ENCODE data around the gene SGO2.
A peak's percentile ranks its signal among the peaks of the same experiment; 100 is the strongest.

SGO2 gene

GRCh38 chr2:200525882-200526651 lies at the start of gene SGO2:
Gene SGO2, plus strand, starts transcription at chr2:200526207. Its CDS starts 6,769 bp downstream, at chr2:200532976.
- peak; percentile 91 for DNase-seq

DNA sequence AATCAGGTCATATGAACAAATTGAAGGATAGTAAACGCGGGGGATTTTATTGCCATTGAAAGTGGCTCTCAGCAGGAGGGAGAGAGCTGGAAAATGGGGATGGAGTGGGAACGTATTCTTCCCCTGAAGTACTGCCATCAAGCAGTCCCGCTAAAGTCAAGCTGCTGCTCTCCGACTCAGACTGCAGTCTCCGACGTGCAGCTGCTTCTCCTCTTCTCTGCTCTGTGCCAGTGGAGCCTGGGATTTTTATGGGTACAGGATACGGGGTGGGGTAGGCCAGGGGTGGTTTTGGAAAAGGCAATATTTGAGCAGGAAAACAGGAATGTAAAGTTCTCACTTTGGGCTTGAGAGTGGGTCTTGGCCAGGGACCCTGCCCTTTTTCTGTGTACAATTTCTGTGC lies 49.2 kb upstream of the SGO2 start:
- DNase-seq = no peak

DNA sequence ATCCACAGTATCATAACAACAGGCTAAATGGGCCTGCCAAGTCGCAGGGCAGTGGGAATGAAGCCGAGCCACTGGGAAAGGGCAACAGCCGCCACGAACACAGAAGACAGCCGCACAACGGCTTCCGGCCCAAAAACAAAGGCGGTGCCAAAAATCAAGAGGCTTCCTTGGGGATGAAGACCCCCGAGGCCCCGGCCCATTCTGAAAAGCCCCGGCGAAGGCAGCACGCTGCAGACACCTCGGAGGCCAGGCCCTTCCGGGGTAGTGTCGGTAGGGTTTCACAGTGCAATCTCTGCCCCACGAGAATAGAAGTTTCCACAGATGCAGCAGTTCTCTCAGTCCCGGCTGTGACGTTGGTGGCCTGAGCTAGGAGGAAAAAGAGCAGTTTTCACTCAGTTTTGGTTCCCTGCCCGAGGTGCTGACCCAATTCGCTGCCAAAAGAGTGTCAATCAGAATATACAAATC lies 48.3 kb upstream of the SGO2 start:
- DNase-seq = no peak

DNA sequence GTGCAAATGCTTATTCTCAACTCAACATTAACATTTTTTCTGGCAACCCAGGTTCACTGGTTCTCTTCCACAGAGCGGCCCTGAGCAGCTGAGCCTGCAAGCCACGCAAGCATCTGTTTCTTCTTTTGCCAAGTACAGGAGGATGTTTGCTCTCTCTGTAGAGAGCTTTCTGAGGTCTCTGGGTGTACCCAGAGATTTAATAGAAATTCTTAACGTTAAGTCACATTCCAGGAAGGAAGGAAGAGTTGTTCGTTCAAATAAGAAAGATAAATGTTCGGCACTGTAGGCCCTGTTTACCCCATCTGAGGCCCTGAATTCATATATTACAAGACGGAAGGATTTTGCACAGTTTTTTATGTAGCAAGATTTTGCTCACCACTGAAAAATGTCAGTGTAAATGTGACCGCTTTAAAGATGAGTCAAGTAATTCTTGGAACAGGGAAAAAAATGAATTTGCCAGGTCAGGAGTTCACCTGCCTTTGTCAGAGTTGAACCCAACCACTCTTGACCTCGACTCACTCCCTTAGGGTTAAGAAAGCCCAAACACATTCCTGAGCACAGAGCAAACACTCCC lies 46.2 kb upstream of the SGO2 start:
- DNase-seq = no peak

DNA sequence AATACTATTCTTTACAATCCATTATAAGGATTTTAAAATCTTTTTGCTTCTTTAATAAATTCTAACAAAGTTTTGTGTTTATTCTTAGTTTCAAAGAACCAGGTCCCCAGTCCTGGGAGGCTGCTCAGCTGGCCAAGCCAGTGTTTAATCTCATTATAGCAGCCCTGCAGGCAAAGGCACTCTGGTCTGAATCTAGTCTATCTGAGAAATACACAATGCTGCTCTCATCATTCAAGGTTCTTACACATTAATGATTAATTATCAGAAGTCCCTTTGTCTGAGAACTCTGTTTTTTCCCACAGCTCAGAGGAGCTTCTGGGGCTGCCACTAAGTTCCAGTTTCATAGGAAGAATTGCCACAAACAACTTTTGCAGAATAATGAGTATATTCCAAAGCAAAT lies 43.8 kb upstream of the SGO2 start:
- no peak for DNase-seq

DNA sequence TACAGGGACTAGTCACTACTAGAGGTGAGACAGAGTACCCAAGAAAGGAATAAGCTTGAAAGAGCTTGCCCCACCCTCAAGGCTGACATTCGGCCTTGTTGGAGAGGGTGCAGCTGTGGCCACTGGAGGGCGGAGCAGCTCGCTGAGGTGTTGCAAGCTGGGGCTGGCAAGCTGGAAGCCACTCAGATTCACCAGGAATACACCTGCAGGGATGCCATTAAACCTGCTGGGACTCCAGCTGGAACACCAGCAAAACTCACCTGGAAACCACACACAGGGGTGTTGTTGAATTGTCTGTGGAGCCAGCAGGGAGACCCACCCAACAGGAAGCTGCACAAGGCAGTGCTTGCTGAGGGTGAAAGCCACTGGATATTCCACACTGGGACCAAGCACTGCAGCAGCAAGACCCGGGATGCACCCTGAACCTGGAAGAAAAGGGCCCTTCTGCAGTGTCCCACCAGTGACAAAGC lies 42.2 kb upstream of the SGO2 start:
- peak; percentile 53 for DNase-seq

DNA sequence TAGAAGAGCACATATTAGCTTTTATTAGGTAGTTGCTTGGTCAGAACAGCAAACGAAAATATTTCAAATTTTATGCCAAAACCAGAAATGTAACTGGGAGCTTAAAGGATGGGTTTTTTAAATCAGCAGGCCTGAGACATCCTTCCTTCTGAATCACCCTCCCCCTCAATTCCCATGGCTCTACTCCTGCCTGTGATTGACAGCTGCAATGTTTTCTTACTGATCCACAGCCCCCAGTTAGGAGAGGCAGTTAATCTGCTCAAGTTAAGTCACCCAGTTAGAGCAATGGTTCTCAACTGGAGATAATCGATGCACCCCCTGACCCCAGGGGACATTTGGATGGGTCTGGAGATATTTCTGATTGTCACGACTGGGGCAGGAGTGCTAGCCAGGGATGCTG lies 41.1 kb upstream of the SGO2 start:
- no peak for DNase-seq

DNA sequence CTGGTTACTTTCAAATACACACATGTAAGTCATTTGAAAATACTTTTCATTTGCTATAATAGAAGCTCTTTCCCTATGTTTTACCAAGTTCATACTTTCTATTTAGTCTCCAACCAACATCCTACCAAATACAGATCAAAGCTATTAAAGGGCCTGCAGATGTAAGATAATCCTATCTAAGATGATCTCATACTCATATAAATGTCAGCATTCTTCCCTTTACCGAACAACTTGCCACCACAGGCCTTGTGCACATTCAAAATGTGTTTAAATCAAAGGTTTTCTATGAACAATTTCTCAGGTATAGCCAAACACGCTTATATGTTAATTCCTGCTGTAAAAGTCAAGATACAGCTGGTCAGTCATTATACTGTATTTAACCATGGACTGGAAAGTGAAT lies 39.5 kb upstream of the SGO2 start:
- DNase-seq = no peak

GRCh38 chr2:200488169-200488568 lies 37.8 kb upstream of the SGO2 start:
- DNase-seq = no peak

DNA sequence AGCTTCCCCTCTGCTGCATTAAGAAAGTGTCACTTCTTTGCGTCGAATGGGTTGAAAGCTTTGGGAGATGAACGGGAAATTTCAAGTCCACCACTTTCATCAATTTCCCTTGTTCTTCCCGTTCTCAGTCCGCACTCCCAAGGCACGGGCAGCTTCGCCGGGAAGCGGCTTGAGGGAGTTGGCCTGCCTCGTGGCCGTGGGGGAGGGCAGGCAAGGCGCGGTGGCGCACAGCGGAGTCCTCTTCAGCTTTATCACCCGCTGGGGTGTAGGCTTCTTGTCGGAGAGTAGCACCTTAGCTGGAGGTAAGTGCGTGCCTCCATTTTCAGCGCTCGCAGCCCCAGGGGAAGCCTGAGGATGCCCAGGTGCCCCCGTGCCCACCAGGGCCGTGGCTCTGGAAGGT lies 36.0 kb upstream of the SGO2 start:
- no peak for DNase-seq

GRCh38 chr2:200492656-200493055 lies 33.4 kb upstream of the SGO2 start:
- DNase-seq = no peak

DNA sequence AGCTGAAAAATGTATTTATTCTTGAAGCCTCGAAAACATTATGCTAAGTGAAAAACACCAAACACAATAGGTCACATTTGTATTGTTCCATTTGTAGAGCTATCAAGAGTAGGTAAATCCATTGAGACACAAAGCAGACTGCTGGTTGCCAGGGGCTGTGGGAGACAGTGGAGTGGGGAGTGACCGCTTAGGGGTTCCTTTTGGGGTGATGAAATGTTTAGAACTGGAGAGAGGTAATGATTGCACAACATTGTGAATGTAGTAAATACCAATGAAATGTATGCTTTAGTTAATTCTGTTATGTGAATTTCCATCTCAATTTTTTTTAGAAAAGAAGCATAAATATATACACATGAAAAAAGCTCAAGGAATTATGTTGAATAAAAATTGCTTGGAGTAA lies 32.0 kb upstream of the SGO2 start:
- no peak for DNase-seq

DNA sequence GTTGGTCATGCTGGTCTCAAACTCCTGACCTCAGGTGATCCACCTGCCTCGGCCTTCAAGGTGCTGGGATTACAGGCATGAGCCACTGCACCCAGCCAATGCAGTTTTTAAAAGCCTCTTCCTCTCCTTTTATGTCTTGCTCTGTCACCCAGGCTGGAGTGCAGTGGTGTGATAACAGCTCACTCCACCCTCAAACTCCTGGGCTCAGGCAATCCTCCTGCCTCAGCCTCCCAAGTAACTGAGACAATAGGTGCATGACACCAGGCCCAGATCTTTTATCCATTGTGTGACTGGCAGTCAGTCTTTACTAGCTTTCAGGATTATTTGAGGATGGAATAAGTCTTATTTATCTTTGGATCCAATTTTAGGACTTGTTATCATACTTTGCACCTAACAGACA lies 29.3 kb upstream of the SGO2 start:
- no peak for DNase-seq

DNA sequence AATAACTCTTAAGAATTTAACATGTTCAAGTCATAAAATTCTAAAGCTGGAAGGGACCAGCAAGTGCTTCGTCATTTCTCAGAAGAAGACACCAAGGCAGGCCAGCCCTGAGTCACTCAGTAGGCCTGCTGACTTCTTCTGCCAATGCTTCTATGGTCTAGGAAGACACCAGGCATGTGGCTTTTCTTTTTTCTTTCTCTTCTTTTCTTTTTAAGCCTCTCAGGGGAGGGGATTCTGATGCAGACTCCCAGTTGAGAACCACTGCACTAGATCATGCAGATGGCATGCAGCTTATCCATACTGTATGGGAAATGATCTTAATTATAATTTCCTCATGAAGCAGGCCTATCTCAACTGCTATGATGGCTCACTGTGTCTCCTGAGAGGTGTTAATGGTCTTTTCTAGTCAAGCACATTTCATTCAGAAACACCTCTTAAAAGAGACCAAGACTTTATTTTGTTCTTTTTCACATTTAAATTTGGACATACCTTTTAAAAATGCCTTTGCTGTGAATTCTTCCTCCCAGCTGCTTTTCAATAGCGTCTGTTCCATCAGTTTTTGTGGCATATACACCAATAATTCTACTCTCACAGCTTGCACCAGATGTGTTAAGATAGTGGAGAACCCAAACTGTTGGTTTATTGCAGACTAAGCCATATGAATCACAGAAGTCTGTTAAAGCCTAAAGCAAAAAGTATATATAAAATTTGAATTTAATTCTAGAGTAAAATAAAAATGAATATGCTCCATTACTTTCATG lies 27.4 kb upstream of the SGO2 start:
- no peak for DNase-seq

DNA sequence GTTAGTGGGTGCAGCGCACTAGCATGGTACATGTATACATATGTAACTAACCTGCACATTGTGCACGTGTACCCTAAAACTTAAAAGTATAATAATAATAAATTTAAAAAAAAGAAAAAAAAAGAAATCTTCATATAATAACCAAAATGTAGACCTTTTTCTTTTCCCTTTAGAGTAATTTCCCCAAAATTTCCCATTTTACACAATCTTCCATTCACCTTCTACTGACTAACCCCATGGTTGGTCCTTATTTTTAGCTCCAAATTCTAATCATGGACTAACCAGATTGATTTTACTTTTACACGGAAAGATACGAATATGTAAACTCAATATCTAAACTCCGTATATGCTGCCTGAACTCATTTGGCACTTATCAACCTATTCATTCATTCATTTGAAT lies 23.8 kb upstream of the SGO2 start:
- DNase-seq = no peak

DNA sequence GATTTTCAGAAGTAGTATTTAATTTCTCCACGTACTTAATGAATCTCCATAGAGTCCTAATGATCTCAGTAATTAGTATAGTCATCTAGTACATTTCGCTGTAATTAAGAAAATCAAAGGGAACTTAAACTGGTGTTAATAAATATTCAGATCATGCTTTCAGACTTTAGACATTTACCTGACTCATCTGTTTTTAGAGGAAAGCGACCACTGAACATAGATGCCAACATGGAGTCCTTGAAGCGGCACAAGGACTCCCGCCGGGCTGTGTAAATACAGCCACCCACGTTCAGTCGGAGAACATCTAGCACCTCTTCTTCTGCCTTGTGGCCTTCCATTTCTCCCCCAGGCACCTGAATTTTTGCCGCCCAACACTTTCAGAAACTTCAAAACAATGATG lies 19.3 kb upstream of the SGO2 start:
- DNase-seq = peak; percentile 27

DNA sequence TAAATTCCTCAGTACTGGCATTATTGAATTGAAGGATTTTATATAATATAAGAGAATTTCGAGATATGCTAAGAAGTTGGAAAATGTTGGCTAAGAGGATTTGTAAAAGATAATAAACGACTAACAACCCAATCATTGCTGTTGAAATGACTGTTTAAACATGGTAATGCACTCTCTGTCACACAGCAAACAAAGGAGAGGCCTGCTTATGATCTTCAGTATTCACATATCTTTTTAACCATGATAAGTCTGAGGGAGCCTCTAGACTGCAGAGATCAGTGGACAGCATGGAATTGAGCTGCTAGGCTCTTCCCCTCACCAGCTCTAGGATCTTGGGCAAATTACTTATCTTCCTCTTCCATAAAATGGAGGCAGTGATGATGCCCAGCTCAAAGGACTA lies 18.8 kb upstream of the SGO2 start:
- peak; percentile 58 for DNase-seq

- no peak for DNase-seq
Observed at GRCh38 chr2:200509235-200509611, 16.8 kb upstream of the SGO2 start.

GRCh38 chr2:200509612-200510433 lies 16.2 kb upstream of the SGO2 start, which contains the start of gene KCTD18:
Gene KCTD18, minus strand, starts transcription at chr2:200510068. Its CDS starts 3,052 bp downstream, at chr2:200507016.
- DNase-seq = peak; percentile 81

DNA sequence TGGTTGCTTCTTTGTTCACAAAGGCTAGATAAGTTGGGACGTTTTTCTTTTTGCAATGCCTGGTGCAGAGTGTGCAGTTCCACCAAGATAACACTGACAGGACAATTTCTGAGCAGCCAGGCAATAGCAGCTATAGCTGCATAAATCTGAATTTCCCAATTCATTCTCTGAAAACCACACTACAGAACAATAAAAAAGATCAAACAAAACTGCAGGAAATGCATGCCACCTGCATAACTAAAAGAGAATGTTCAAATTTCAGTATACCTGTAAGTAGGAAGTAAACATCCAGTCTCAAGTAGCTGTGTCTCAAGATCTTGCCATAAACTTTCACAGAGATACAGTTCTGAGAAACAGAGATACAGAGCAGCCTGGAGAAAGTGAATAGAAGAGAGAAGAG lies 10.9 kb upstream of the SGO2 start:
- no peak for DNase-seq

- no peak for DNase-seq
Observed at GRCh38 chr2:200523158-200523557, 2.8 kb upstream of the SGO2 start.

DNA sequence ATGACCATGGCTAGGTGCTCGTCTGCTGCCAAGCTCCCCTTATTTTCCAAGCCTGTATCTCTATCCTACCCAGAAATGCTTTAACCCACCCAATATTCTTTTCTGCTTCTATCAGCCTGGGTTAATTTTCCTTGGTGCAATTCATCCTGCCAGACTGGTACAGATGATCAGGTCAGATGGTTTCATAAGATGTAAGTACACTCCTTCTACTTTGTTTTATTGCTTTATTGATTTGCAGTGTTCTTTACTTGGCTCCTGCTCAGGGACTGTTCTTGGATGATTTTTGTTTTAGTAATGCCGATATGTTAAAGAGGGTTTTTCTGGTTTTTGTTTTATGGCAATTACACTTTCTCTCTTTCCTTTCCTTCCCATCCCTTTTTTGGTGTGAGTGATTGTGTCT lies 2.4 kb upstream of the SGO2 start:
- no peak for DNase-seq

DNA sequence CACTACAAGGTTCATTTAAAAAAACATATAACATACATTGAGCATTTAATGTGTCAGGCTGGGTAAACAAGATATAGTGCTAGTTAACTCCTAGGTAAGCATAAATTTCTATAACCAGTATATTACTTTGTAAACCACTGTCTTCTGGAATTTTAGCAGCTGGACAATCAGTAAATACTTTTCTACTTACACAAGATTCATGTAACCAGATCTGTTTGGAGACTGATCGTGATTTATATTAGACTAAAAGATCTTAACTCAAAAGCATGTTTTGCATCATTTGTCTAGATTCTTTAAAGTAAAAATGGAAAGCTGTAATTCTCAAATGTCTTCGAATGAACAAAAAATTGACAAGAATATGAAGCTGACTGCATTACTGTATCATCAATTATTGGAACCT lies 941 bp upstream of the SGO2 start:
- DNase-seq = no peak
